Fibroblast of skin of back (primary cell): Measurements from ENCODE around the gene BLM. TPM values are rescaled to one million over a fixed set of nuclear protein-coding genes. Genes with fewer than 3 reads are reported as not detected.
"Not testable (repeated sequence)": the region's sequence is repeated elsewhere in the genome, so short reads cannot be mapped to it uniquely, and the experiment has no call there.

Source experiments
- DNase-seq: peaks from one replicate; pipeline ENCODE4 v3.0.0-alpha.2; 2013
- polyA plus RNA-seq, 2 experiments: library from polyadenylated mRNA; unstranded; fragments of 120-200 nt; gene quantifications; one replicate each; pipeline ENCODE4 v1.2.1, GENCODE V29; 2013; ENCODE audit not compliant: insufficient read length in 2 of 2

The BLM gene
- polyA plus RNA-seq (2013, experiment 1 of 2; ENCODE audit: insufficient read length) = 9.9 TPM
- polyA plus RNA-seq (2013, experiment 2 of 2; ENCODE audit: insufficient read length) = 1.00 TPM

GRCh38 chr15:90716976-90717821, at the start of gene BLM:
TSS of gene BLM (plus strand) at chr15:90717346. CDS start at chr15:90747393, 30,047 bp downstream.
- peak; percentile 96 for DNase-seq

DNA sequence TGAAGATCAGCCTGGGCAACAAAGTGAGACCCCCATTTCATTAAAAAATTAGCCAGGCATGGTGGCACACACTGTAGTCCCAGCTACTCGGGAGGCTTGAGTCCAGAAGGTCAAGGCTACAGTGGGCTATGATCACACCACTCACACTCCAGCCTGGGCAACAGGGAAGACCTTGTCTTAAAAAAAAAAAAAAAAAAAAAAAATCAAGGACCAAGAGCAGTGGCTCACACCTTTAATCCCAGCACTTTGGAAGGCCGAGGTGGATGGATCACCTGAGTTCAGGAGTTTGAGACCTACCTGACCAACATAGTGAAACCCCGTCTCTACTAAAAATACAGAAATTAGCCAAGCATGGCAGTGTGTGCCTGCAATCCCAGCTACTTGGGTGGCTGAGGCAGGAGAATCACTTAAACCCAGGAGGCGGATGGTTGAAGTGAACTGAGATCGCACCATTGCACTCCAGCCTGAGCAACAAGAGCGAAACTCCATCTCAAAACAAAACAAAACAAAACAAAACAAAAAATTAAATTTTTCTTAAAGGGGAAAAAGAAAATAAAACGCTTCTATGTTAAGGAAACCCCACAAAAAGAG, 49.3 kb upstream of the BLM start:
- DNase-seq = not testable (repeated sequence)

GRCh38 chr15:90670631-90671030, 46.5 kb upstream of the BLM start:
- DNase-seq = not testable (repeated sequence)

GRCh38 chr15:90671216-90671615, 45.9 kb upstream of the BLM start:
- no peak for DNase-seq

DNA sequence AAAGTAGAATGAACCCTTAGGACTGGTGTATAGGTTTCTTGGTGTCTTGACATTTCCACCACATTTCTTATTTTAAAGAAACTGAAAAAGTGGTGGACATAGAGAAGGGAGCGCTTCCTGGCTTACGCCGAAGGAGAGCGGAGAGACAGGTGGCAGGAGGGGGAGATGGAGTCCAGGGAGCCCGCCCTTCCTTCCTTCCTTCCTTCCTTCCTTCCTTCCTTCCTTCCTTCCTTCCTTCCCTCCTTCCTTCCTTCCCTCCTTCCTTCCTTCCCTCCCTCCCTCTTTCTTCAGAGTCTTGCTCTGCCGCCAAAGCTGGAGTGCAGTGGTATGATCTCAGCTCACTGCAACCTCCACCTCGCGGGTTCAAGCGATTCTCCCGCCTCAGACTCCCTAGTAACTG, 43.8 kb upstream of the BLM start:
- DNase-seq = not testable (repeated sequence)

GRCh38 chr15:90674476-90674875, 42.7 kb upstream of the BLM start:
- DNase-seq = no peak

DNA sequence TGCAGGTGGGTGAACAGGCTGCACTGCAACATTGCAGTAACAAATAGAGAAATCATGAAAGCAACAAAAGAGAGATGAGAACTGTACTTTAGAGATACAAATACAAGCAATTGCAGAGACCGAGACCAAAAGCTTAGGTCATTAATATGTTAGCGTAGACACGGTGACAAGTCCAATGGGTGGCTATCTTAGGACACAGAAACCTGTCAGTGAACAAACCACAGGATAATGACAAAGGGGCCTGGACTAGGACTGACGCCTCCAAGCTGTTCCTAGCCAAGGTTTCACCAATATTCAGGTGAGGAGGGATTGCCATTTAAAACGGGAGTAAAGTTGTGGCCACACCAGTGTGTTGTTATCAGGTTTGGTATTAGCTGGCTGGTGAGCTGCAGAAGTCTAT, 41.7 kb upstream of the BLM start:
- no peak for DNase-seq

- no peak for DNase-seq
Measured at GRCh38 chr15:90677807-90678790, 39.0 kb upstream of the BLM start.

GRCh38 chr15:90679959-90680358, 37.2 kb upstream of the BLM start:
- DNase-seq = no peak

- peak; percentile 98 for DNase-seq
Measured at GRCh38 chr15:90680371-90680935, 36.7 kb upstream of the BLM start.

DNA sequence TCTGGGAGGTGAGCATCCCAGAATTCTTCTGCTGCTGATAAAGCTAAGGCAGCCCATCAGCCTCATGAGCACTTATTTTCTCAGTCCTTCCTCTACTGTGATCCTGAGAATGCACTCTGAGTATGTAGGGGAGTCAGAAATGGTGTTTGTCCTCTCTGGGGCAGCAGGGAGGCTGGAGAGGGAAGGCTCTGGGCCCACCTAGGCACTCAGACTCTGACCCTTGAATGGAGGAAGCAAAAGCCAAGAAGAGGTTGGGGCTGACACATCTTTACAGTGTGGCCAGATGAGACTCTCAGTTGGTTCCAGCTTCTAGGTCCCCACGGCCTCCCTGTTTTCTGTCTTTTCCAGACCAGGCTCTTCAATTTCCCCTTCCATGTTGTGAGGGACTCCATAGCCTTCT, 36.1 kb upstream of the BLM start:
- DNase-seq = no peak

DNA sequence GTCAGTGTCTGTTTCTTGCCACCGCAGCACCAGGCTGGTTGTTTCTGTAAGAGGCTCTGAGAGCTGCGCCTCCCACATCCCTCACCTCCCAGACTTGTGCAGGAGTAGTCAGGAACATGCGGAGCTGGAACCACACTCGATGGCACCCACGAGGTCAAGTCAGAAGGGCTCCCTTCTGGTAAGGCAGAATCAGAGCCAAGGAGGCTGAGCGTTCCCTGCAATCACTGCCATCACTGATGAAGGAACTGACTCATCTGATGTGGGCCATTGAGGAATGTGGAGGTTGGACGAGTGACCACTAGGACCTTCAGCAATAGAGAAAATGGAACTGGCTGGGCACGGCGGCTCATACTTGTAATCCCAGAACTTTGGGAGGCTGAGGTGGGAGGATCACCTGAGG, 35.7 kb upstream of the BLM start:
- peak; percentile 88 for DNase-seq

DNA sequence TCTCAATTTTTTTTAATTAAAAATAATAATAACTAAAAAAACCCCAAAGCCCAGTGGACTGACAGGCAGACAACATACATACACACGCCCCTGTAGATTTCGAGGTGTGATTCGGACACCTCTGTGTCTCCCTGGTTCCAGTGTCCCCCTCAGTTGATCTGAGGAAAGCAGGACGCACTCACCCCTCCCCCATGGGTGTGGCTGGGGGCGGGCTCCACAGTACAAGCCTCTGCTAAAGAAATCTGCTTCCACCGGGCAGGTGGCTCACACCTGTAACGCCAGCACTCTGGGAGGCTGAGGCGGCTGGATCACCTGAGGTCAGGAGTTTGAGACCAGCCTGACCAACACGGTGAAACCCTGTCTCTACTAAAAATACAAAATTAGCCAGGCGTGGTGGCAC, 33.8 kb upstream of the BLM start:
- no peak for DNase-seq

GRCh38 chr15:90683876-90684275, 33.3 kb upstream of the BLM start:
- DNase-seq = no peak

- DNase-seq = no peak
Measured at GRCh38 chr15:90684281-90684680, 32.9 kb upstream of the BLM start.

DNA sequence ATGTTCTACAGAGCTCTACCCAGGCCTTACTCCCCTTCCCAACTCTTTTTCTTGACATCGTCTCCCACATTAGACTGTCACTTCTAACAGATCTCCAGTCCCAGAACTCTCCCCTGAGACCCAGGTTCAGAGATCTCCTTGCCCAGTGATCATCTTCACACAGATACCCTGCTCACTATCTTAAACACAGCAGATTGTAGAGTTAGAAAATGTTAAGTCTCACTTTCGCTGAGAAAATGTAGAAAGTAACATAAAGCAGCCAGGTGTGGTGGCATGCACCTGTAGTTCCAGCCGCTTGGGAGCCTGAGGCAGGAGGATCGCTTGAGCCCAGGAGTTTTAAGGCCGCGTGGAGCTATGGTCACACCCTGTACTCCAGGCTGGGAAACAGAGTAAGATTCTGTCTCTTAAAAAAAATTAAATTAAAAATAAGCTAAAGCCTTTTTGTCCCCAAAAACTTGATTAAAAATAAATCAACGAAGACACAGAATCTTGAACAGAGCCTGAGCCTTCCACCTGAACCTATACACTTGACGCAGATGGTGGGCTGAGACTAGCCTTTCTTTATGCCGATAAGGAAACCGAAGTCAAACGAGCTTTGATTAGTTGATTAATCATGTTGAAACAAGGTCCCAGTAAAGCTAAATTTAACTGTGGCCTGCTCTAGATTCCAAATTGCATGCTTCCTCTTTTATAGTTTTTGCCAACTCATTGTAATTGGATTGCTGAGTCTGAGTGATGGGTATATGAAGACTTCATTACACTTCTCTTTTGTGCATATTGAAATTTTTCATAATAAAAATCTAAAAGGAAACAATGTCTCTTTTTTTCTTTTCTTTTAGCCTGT, 31.3 kb upstream of the BLM start:
- no peak for DNase-seq

DNA sequence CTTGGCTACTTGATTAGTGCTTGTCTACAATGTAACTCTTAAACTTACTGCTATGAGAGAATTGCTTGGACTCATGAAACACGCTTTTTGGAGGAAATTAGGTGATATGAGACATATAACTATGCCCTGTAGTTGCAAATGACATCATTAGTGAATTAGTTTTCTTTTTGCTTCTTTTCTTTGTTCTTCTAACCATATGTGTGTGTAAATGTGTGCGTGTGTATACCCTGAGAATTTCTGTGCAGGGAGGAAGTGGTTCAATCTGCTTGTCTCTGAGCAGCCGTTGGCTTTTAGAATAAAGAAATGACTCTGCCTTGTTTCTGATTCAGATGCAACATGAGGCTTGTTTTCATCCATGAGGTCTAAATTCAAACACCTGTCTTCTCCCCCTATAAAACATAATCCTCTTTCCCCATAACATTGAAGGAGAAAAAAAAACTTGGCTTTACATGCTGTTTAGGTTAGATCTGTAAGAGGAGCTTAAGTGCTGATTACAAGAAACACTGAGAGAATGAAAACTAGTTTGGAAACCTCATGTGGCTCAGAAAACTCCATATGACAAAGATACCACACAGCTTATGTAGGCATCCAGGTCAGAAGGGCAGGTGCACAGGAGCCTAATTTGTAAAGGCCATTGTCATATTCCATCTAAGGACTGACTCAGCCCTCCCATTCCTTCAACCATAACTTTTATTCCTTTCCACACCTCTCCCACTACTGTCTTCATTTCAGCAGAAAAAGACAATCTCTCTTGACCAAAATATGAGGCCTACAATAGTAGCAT, 30.5 kb upstream of the BLM start:
- DNase-seq = no peak

GRCh38 chr15:90689326-90689961, 27.7 kb upstream of the BLM start:
- not testable (repeated sequence) for DNase-seq

GRCh38 chr15:90690585-90690984, 26.6 kb upstream of the BLM start:
- peak; percentile 37 for DNase-seq

- no peak for DNase-seq
Measured at GRCh38 chr15:90691369-90691768, 25.8 kb upstream of the BLM start.
